Measurements from ENCODE around the gene TENM3. TPM values are rescaled to one million over a fixed set of nuclear protein-coding genes. Genes with fewer than 3 reads are reported as not detected.

TENM3 gene
- total RNA-seq: 0.13 and 0.19 TPM in 2 replicates

DNA sequence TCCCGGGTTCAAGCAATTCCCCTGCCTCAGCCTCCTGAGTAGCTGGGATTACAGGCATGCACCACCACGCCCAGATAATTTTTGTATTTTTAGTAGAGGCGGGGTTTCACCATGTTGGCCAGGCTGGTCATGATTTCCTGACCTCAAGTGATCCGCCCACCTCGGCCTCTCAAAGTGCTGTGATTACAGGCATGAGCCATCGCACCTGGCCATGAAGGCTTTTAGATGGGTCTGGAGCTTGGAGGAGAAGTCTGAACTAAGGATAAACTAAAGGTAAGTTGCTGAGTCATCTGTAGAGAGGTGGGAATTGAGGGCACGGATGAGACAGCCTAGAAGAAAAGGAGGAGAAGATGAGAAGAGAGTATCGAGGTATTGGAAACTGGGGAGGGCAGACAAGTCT lies at the start of gene TENM3:
Gene TENM3, plus strand, starts transcription at position 199 of the 400 bp plus-strand sequence. CDS start 80,619 bp downstream, outside the sequence.

Measured in aortic smooth muscle cell (primary cell).